Jurkat, Clone E6-1 (cell line): ENCODE data around the gene ZNF444.
A peak's percentile ranks its signal among the peaks of the same experiment; 100 is the strongest.
"Not testable (repeated sequence)": the region's sequence is repeated elsewhere in the genome, so short reads cannot be mapped to it uniquely, and the experiment has no call there.

Source experiments
- DNase-seq: peaks from one replicate; pipeline ENCODE4 v3.0.0-alpha.2; 2011; ENCODE audit warnings: low read depth, low spot score
- H3K4me3 ChIP-seq: 2 replicates; pipeline ENCODE4 v1.5.1; 2011; ENCODE audit warnings: mild to moderate bottlenecking, low read length, control low read depth, moderate library complexity

ZNF444 gene

DNA sequence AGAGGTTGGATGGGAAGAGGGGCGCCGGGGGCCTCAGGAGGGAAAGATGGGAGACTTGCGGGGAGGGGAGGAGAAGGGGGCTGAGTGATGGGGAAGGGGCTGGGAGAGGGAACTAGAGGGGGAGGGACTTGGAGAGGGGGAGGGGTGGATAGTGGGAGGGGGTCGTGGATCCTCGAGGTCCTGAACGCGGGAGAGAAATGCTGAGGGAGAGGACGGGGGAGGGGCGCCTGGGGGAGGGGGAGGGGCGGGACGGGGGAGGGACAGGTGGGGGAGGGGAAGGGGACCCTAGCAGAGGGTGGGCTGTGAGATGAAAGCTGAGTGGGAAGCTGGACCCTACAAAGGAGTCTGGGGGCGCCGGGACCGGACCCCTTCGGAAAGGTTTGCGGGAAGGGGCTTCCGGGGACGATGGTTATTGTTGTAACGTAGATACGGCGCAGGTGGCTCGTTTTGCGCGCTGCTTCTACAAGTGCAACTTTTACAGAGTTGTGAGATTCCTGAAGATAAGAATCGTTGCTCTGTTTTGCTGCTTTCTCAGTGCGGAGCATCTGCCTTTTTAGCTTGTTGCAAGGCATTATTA is 418 bp downstream of the ZNF444 start:
- H3K4me3 ChIP-seq = peak overlapping the region; percentile 76
- peak; percentile 50 for DNase-seq

DNA sequence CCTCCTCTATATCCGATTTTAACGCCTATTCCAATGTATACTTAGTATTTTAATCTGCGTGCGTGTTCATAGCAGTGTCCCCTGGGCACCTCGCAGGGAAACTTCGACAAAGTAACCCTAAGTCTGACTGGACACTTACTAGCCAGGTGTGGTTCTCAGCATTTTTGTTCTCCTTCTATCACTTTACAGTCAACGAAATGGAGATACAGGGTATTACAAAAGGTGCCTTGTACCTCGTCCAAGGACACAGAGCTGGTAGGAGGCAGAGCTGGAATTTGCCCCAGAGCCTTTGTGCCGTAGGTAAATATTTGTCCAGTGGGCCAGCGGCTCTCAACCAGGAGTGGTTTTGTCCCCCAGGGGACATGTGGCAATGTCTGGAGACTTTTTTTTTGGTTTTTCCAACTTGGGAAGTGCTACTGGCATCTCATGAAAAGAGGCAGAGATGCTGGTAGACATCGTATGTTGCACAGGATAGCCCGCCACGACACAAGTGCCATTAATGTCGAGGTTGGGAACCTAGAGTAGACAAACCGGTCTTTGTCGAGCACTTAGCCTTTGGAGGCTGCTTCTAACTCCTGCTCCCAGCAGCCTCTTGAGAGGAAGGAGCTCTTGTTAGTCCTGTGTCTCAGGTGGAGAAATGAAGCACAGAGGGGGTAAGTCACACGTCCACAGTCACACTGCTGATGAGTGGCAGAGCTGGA is 1.1 kb downstream of the ZNF444 start:
- DNase-seq = no peak
- peak overlapping the region; percentile 76 for H3K4me3 ChIP-seq

DNA sequence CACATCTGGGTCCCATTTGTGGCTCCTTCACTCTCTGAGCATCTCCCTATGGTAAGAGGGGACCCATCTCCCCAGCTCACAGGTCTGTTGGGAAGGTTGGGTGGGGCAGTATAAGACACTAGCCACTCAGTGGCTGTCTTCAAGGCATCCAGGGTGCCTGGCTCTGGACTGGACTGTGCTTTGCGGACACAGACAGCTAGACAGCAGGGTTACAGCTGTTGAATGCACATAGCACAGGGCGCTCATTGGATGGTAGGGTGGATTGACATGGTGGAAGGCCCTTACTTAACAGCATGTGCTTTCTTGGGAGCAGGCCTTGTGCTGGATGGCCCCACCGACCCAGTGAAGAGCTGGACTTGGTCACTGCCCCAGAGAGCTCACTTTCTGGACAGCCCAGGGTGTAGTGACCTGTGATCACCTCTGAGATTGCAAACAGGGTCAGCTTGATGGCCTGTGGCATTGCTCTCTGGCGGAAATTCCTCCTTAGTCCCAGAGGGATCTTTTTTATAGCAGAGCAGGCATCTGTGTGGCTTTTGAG is 1.9 kb downstream of the ZNF444 start:
- H3K4me3 ChIP-seq = no peak overlapping the region
- no peak for DNase-seq

DNA sequence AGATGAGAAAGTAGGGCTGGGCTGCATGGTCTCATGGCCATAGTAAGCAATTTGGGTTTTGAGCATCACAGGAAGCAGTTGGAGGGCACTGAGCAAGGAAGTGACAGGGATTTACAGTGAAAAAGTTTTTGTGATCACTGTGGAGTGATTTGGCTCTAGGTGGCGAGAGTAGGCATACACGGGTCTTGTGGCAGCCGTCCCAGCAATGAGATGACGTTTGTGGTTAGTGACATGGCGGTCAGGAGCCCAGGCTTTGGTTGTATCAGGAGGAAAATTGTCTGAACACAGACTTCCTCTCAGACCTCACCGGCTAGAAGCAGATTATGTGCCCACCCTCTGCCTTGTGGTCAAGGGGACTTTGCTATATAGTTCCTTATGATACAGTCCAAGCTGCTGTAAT is 3.3 kb downstream of the ZNF444 start:
- no peak for DNase-seq
- H3K4me3 ChIP-seq = no peak overlapping the region

DNA sequence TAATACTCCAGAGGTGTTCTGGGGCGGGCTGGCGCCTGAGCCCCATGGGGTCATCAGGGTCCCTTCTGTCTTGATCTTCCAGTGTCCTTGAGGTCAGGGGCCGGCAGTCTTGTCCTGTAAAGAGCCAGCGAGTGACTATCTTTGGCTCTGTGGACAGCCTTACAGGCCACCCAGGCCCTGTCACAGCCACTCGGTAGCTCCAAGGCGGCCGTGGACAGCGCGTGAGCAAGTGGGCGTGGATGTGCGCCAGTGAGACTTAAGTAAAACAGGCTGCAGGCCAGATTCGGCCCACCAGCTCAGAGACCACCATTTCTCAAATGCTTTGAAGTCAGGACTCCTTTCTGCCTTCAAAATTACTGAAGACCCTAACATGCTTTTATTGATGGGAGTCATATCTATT is 3.7 kb downstream of the ZNF444 start:
- DNase-seq = no peak

DNA sequence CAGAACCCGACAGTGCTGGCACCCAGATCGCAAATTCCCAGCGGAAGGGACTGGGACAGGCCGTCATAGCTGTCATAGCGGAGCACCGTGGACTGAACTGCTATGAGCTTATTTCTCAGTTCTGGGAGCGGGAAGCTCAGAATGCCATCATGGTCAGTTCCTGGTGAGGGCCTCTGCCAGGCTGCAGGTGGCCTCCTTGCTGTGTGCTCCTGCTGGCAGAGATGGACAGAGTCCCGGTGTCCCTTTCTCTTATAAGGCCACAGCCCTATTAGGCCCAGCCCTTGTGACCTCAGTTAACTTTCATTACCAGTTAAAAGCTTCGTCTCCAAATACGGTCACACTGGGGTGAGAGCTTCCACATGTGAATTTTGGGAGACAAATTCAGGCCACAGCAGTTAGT is 4.6 kb downstream of the ZNF444 start:
- no peak for DNase-seq
- no peak overlapping the region for H3K4me3 ChIP-seq

More for the DNA sequence above, 3.7 kb downstream of the ZNF444 start:
- H3K4me3 ChIP-seq = no peak overlapping the region

DNA sequence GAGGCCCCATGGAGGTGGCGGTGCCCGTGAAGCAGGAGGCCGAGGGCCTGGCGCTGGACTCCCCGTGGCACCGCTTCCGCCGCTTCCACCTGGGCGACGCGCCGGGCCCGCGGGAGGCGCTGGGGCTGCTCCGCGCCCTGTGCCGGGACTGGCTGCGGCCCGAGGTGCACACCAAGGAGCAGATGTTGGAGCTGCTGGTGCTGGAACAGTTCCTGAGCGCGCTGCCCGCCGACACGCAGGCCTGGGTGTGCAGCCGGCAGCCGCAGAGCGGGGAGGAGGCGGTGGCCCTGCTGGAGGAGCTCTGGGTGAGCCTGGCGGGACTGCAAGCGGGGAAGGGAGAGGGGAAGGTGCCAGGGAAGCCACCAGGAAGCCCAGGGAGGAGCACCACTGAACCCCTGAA is 5.8 kb downstream of the ZNF444 start:
- no peak for DNase-seq
- H3K4me3 ChIP-seq = no peak overlapping the region

DNA sequence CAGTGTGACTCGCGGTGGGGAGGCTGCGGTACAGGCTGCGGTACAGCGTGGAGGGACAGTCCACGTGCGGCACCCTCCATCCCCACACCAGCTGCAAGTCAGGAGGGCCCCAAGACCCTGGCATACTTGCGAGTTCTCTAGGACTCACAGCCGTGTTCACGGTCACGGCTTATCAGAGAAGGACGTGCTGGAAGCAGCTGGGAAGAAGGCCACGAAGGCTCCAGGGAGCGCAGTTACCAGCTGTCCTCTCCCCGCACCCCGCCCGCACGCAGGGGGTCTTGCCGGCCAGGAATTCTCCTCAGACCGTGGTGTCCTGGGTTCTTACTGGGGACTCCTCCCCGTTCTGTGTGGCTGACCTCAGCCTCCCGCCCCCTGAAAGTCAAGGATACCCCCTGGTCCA is 6.2 kb downstream of the ZNF444 start:
- no peak overlapping the region for H3K4me3 ChIP-seq
- no peak for DNase-seq

DNA sequence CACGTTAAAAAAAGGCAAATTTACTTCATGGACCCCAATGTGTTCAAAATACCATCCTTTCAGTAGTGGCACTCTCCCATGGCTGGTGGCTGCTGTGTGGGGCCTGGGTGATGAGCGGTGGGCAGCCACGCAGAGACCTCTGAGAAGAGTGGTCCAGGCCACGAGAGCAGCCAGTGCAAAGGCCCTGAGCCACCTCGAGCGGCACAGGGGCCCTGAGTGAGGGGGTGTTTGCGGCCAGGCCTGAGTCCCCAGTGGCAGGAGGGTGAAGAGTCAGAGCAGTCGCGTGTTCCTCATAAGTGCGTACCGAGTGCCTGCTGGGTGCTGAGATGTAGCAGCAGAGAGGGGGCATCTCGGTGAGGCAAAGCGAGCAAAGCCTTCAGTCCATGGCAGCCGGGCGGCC is 7.0 kb downstream of the ZNF444 start:
- no peak overlapping the region for H3K4me3 ChIP-seq
- no peak for DNase-seq

DNA sequence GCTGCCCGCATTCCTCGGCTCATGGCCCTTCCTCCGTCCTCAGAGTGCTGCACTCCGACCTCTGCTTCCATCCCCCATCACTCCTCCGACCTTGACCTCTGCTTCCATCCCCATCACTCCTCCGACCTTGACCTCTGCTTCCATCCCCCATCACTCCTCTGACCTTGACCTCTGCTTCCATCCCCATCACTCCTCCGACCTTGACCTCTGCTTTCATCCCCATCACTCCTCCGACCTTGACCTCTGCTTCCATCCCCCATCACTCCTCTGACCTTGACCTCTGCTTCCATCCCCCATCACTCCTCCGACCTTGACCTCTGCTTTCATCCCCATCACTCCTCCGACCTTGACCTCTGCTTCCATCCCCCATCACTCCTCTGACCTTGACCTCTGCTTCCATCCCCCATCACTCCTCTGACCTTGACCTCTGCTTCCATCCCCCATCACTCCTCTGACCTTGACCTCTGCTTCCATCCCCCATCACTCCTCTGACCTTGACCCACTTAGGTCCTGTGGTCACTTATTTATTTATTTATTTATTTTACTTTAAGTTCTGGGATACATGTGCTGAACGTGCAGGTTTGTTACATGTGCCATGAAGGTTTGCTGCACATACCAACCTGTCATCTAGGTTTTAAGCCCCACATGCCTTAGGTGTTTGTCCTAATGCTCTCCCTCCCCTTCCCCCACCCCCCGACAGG is 8.0 kb downstream of the ZNF444 start:
- not testable (repeated sequence) for DNase-seq, H3K4me3 ChIP-seq

DNA sequence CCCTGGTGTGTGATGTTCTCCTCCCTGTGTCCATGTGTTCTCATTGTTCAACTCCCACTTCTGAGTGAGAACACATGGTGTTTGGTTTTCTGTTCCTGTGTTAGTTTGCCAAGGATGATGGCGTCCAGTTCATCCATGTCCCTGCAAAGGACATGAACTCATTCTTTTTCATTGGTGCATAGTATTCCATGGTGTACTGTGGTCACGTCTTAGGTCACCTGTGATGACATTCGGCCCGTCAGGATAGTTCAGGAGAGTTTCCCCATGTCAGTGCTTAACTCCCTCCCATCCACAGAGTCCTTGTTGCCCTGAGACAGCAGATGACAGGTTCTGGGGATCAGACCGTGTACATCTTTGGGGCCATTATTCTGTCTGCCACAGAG is 8.6 kb downstream of the ZNF444 start:
- no peak overlapping the region for H3K4me3 ChIP-seq
- DNase-seq = no peak

DNA sequence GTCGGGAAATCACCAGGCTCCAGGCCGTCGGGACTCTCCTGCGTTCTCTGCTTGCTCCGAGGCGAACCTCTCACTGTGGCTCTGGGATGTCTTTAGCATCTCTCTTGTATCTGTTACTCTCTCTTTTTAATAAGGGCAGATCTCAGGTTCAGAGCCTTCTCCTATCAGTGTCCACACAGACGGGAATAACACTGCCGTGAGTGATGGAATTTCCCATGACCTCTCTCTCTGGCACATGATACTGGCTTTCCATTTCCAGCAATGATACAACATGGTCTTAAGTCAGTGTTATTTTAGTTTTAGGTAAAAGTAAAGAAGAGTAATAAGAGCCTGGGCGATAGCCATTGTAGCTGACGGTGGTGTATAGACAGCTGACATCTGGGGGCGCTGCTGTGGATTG is 9.3 kb downstream of the ZNF444 start:
- H3K4me3 ChIP-seq = no peak overlapping the region
- no peak for DNase-seq

DNA sequence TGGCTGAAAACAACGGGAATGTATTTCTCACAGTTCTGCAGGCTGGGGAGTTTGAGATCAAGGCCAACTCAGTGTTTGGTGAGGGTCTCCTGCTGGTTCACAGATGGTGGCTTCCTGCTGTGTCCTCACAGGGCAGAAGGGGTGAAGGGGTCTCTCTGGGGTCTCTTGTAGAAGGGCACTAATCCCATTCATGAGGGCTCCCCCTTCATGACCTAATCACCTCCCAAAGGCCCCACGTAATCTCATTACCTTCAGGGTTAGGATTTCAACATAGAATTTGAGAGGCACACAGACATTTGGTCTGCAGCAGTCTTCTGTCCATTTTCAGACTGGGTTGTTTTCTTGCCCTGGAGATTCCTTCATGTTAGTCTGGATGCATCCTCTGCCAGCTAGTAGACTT is 11.6 kb downstream of the ZNF444 start:
- DNase-seq = no peak
- no peak overlapping the region for H3K4me3 ChIP-seq

DNA sequence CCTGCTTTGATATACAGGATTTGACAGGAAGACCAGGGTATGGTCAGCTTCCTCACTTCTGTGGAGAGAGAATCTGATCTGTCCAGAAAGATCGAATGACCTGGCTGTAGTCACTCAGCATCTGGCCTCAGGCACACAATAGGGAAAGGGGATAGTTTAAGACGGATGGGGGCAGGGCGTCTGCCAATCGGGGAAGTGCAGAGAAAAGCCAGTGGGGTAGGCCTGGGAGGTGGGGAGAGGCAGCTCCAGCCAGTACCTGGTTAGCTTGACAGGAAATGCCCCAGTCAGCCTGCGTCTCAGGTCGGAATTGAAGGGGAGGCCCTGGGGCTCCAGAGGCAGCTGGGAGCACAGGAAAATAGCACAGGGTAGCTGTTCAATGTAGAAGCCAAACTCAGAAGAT is 12.4 kb downstream of the ZNF444 start:
- H3K4me3 ChIP-seq = no peak overlapping the region
- no peak for DNase-seq

DNA sequence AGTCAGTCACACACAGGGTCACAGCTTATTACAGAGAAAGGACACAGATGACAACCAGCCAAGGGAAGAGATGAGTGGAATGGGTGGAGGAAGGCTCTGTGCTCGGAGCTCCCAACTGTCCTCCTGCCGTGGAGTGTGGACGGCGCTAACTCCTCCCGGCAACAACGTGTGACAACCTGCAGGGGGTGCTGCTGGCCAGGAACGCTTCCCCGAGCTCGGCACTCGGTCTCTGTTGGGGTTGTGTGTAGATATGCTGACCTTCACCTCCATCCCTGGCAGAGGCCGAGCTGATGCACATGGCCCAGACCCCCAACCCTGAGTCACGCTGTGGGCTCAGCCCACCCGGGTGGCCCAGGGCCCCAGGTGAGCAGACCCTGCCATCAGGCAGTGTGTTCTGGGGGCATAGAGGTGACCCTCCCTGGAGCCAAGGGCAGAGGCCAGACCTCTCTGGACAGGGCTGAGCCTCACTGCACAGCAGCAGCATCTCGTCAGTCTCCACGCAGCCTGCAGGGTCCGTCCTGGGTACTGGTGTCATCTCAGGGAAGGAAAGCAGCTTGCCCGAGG is 14.1 kb downstream of the ZNF444 start:
- DNase-seq = no peak

DNA sequence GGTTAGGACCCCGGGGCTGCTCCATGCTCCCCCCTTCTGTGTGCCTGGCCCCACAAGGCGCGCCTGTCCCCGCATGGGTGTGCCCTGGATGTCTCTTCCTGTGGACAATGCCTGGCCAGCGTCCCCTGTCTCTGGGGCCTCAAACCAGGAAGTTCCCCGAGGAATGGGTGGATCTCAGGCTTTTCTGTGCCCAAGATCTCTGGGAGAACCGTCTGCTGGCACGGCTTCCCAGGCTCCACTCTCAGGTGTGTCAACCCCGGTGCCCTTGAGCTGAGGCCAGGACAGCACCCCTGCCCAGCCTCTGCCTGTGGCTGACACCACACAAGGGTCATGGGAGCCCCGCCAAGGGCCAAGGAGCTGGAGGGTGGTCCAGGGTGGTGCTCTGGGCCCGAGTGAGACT is 15.7 kb downstream of the ZNF444 start:
- no peak for DNase-seq
- H3K4me3 ChIP-seq = no peak overlapping the region

More for the DNA sequence above, 14.1 kb downstream of the ZNF444 start:
- no peak overlapping the region for H3K4me3 ChIP-seq

DNA sequence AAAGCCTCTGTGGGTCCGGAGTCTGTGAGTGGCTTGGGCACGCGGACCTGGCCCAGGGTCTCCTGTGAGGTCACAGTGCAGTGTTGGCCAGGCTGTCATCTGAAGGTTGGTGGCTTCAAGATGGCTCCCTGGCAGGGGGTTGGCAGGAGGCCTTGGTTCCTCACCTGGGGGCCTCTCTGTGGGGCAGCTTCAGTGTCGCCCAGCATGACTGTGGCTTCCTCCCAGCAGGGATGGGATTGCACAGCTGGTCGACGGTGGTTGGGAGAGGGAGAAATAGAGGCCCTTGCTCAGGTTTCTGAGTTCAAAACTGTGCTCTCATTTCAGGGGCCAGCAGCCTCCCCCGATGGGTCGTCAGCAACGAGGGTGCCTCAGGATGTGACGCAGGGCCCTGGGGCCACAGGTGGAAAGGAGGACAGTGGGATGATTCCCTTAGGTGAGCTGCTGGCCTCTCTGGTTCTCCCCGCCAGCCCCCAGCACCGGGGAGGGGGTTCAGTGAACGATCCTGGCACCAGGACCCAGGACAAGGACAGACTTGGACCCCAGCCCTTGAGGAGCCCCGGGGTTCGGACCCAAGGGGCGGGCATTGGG is 17.2 kb downstream of the ZNF444 start:
- DNase-seq = no peak

DNA sequence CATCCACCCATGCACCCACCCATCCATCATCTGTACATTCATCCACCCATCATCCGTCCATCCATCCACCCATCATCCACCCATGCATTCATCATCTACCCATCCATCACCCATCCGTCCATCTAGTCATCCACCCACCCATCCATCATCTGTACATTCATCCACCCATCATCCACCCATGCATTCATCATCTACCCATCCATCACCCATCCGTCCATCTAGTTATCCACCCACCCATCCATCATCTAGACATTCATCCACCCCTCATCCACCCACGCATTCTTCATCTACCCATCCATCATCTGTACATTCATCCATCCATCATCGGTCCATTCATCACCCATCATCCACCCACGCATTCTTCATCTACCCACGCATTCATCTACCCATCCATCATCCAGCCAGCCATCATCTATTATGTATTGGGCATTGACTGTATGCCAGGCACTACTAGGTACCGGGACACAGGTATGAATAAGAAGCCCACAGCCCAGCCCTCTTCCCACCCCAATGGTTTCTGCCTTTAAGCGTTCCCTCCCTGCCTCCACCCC is 18.0 kb downstream of the ZNF444 start:
- DNase-seq = no peak
- no peak overlapping the region for H3K4me3 ChIP-seq

More for the DNA sequence above, 17.2 kb downstream of the ZNF444 start:
- no peak overlapping the region for H3K4me3 ChIP-seq

DNA sequence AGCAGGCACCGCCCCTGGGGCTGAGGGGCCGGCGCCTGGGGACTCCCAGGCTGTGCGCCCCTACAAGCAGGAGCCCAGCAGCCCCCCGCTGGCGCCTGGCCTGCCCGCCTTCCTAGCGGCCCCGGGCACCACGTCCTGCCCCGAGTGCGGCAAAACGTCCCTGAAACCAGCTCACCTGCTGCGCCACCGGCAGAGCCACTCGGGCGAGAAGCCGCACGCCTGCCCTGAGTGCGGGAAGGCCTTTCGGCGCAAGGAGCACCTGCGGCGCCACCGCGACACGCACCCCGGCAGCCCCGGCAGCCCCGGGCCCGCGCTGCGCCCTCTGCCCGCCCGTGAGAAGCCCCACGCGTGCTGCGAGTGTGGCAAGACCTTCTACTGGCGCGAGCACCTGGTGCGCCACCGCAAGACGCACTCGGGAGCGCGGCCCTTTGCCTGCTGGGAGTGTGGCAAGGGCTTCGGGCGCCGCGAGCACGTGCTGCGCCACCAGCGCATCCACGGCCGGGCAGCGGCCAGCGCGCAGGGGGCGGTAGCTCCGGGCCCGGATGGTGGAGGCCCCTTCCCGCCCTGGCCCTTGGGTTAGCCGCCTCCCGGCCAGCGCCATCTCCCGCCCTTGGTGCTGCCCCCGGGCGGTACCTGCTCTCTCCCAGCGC is 18.7 kb downstream of the ZNF444 start:
- H3K4me3 ChIP-seq = no peak overlapping the region

More for the DNA sequence above, 18.7 kb downstream of the ZNF444 start:
- DNase-seq = no peak
